ENCODE measurements around the gene P2RY14. TPM values are rescaled to one million over a fixed set of nuclear protein-coding genes. Genes with fewer than 3 reads are reported as not detected.

Gene P2RY14
- total RNA-seq, 4 donors from 2014 or later, result 2.2 to 12.8 (median 6.4) TPM

DNA sequence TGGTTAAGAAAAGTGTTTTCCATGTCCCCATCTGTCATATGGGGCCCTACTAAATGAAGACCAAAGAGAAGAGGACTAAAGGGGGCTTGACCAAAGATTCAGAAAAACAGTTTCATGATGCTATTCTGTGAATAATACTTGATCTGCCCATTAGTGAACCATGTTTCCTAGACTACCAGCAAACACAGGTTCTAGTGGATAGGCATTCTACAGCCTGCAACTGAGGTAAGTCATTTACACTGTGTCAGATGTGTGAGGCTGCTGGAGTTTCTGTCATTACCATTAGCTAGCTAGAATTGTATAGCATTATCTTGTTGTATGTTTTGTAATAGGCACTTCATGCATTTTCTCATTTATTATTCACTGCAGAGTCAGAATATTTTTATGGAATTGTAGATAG, 81.9 kb downstream of the P2RY14 start:
- ATAC-seq (ENCODE audit: low FRiP score), result no peak
- TF ChIP-seq, protein P1, sequence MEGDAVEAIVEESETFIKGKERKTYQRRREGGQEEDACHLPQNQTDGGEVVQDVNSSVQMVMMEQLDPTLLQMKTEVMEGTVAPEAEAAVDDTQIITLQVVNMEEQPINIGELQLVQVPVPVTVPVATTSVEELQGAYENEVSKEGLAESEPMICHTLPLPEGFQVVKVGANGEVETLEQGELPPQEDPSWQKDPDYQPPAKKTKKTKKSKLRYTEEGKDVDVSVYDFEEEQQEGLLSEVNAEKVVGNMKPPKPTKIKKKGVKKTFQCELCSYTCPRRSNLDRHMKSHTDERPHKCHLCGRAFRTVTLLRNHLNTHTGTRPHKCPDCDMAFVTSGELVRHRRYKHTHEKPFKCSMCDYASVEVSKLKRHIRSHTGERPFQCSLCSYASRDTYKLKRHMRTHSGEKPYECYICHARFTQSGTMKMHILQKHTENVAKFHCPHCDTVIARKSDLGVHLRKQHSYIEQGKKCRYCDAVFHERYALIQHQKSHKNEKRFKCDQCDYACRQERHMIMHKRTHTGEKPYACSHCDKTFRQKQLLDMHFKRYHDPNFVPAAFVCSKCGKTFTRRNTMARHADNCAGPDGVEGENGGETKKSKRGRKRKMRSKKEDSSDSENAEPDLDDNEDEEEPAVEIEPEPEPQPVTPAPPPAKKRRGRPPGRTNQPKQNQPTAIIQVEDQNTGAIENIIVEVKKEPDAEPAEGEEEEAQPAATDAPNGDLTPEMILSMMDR (IDR thresholded peaks at IDR 0.05), result no peak
- DNase-seq (ENCODE audit: low spot score), result no peak

DNA sequence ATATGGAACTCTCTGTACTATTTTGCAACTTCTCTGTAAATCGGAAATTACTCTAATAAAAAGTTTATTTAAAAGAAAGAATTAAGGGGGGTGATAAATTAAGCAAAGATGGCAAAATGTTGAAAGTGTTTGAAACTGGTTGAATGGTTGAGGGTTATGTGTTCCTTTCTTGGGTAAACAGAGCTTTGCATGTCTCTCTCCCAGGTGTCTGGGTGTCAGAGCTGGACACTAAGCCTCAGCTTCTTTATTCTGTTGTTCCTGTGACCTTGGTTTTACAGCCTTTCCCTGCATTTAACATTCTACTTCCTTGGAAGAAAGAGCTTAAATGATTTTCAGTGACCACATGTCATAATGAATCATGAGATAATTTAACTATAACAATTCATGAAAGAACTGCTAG, 82.5 kb downstream of the P2RY14 start:
- ATAC-seq (ENCODE audit: low FRiP score) (no peak), DNase-seq (ENCODE audit: low spot score) (no peak)
- TF ChIP-seq, protein P1 (IDR thresholded peaks at IDR 0.05), result no peak

DNA sequence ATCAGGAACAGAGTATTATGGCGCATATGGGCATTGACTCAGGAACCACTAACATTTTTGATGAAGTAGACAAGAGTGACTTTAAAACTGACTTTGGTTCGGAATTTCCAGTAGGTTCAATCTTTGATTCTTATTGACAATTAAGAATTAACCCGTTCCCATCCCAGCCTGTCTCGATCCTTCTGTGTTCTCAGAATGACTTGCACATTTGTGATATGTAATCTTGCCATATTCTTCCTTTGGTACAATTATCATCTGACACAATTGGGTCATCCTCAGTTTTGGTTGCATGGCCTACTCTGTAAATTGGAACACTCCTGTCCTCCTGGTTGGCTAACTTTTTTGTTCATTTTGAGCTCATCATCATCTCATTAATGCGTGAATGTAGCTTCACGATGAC, 85.8 kb downstream of the P2RY14 start:
- ATAC-seq (ENCODE audit: low FRiP score), result no peak

DNA sequence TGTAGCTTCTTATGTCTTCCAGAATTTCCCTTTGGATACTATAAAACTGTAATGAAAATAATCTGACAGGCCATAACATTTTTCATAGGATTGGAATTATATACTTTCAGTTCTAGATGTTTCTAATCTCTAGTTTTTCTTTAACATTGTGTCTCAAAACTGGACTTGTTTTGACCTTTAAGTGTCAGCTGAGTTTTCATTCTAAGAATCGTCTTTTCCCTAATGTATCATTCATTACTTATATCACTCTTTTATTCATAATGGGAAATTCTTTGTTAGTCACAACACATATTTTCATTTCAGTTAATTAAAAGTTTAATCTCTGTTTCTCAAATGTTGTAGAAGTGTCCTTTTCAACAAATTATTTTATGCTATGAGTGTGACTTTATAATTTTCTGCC, 87.2 kb downstream of the P2RY14 start:
- DNase-seq (ENCODE audit: low spot score) (no peak), ATAC-seq (ENCODE audit: low FRiP score) (no peak)
- TF ChIP-seq, protein P1 (IDR thresholded peaks at IDR 0.05), result no peak

More for the DNA sequence above, 85.8 kb downstream of the P2RY14 start:
- TF ChIP-seq, protein P1 (IDR thresholded peaks at IDR 0.05), result no peak
- DNase-seq (ENCODE audit: low spot score), result no peak

DNA sequence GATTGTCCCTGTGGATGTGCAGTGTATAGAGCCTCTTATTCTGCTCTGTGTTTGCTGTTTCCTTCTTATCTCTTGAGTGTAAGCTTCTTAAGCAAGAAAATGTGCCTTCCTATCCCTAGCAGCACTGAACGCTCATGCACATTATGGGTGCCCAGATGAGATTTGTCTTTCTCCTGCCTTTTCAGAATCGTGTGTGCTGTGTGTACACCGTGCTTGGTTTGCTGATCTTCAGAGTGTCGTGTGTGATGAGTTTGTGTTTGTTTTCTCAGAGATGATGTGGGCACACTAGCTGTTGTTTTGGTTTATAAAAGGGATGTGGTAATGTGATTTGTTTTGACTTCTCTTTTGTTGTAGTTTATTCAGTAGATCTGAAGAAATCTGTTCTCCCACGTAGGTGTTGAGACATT, 95.1 kb downstream of the P2RY14 start:
- ATAC-seq (ENCODE audit: low FRiP score) (no peak), DNase-seq (ENCODE audit: low spot score) (no peak)
- TF ChIP-seq, protein P1 (IDR thresholded peaks at IDR 0.05), result no peak

DNA sequence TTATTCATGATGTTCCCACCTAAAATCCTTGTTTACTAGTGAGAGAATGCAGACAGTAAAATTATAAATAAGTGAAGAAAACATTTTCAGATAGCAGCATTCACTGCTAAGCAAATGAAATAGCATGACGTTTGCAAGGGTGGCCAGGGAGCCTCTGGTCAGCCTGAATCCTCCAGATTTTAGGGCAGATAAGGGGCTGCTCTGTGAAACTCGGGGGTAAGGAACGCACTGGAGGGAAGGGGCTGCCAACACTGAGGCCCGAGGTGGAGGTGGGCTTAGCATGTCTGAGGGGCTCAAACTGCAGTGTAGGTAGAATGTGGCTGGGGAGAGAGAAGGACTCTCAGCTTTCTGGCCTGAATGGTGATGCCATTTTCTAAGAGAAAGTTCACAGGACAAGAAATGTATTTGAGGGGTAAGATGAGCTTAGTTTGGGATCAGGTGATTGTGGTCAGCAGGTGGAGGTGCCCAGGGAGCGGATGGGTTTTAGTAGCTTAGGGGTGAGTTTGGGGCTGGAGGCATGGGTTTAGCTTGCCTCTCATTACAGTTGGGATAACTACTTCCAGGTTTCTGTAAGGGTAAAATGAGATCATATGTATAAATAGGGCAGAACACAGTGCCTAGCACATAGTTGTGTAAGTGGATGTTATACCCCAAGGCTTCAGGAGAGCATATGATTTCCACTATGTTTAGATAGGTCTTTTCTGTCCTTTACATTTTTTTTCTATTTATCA, 95.8 kb downstream of the P2RY14 start:
- DNase-seq (ENCODE audit: low spot score), result no peak

More for the DNA sequence above, 95.8 kb downstream of the P2RY14 start:
- TF ChIP-seq, protein P1 (IDR thresholded peaks at IDR 0.05), result no peak
- no peak for ATAC-seq (ENCODE audit: low FRiP score)

Data from omental fat pad (tissue), 4 donors.